ENCODE results near the gene NSUN5. TPM values are rescaled to one million over a fixed set of nuclear protein-coding genes. Genes with fewer than 3 reads are reported as not detected.

The NSUN5 gene
- total and polyA plus RNA-seq, 2 donors (not counting 3 experiments of a cell fraction or from before 2014, with no cell fraction given), result 4.1 to 6.8 TPM

GRCh38 chr7:73354196-73354595, 45.6 kb upstream of the NSUN5 start:
- Histone ChIP-seq H3K27ac (ENCODE audit: insufficient read depth, low read depth, low read length) (no peak overlapping the region), H3K9me3 (replicated peaks; ENCODE audit: control insufficient read depth, insufficient read depth, low read length) (no peaks in the 10 kb centered on the region), H3K9me1 (replicated peaks; ENCODE audit: control insufficient read depth, extremely low read depth, insufficient read depth, low read length) (no peaks in the 10 kb centered on the region), H3K79me2 (ENCODE audit: control insufficient read depth, insufficient read depth, low read length) (no peaks in the 10 kb centered on the region), H3K4me3 (replicated peaks in 1 of 3; ENCODE audit: insufficient read depth in 1 of 3, low read depth in 1 of 3, low read length in 3 of 3) (no peak overlapping the region), H2AFZ (ENCODE audit: low read depth, low read length) (no peak overlapping the region), H3K4me1 (ENCODE audit: control insufficient read depth, extremely low read depth, insufficient read depth, low read length) (peaks cover 21% of the 10 kb centered on the region), H4K20me1 (replicated peaks; ENCODE audit: control insufficient read depth, extremely low read depth, insufficient read depth, low read length) (no peaks in the 10 kb centered on the region), H3K9ac (replicated peaks; ENCODE audit: extremely low read depth, insufficient read depth, low read length) (no peak overlapping the region), H3K36me3 (ENCODE audit: control insufficient read depth in 2 of 2, extremely low read depth in 1 of 2, insufficient read depth in 2 of 2, low read length in 2 of 2) (no peaks in the 10 kb centered on the region), H3K4me2 (ENCODE audit: insufficient read depth, low read length) (no peak overlapping the region), H3K27me3 (ENCODE audit: control insufficient read depth in 2 of 2, insufficient read depth in 2 of 2, low read length in 2 of 2) (no peaks in the 10 kb centered on the region)
- no TSS peak for BruUV-seq (replicated peaks)
- TF ChIP-seq POLR2AphosphoS5 (IDR thresholded peaks at IDR 0.05; ENCODE audit: insufficient read depth, low read depth, low read length) (no peak), JUN (IDR thresholded peaks at IDR 0.05; ENCODE audit: borderline replicate concordance, insufficient read depth, insufficient read length, low read depth) (no peak), MAX (IDR thresholded peaks at IDR 0.05; ENCODE audit: insufficient read depth, insufficient read length) (no peak), GATA2 (IDR thresholded peaks at IDR 0.05; ENCODE audit: insufficient read depth, insufficient read length, low read depth, low read length) (no peak), POLR2A (IDR thresholded peaks at IDR 0.05; ENCODE audit: low read depth, low read length) (no peak), EZH2 (IDR thresholded peaks at IDR 0.05; ENCODE audit: borderline replicate concordance, low read depth, low read length, severe bottlenecking) (no peak), MYC (IDR thresholded peaks at IDR 0.05; ENCODE audit: low read depth, low read length) (no peak), FOS (IDR thresholded peaks at IDR 0.05; ENCODE audit: borderline replicate concordance, insufficient read depth, low read length) (no peak), CTCF (IDR thresholded peaks at IDR 0.05; ENCODE audit: extremely low read depth in 1 of 2, insufficient read depth in 1 of 2, low read depth in 1 of 2, low read length in 2 of 2) (no peak)
- DNase-seq (ENCODE audit: low read depth, low spot score) (no peak), FAIRE-seq (no peak)
- intact Hi-C loops (cut with micrococcal nuclease) (no loop called here), dilution Hi-C loops (cut with MboI; ENCODE audit: extremely low pct_ligation_motif_present, low sequenced_read_pairs) (no loop called here)
- CTCF ChIA-PET, result no interaction called here
- POLR2A ChIA-PET, result no interaction called here
